IMR-90 (cell line): ENCODE results near the gene FAF1.

Experiments
- CHD1 ChIP-seq: IDR thresholded peaks from 2 replicates; pipeline ENCODE4 v1.6.1; 2012; ENCODE audit warnings: low read depth, low read length, improper control_type of control experiment
- TF ChIP-seq, protein P1 (sequence below): conservative IDR thresholded peaks from 2 replicates; pipeline ENCODE4 v1.5.1; 2012; ENCODE audit warnings: mild to moderate bottlenecking, low read depth, low read length, improper control_type of control experiment

DNA sequence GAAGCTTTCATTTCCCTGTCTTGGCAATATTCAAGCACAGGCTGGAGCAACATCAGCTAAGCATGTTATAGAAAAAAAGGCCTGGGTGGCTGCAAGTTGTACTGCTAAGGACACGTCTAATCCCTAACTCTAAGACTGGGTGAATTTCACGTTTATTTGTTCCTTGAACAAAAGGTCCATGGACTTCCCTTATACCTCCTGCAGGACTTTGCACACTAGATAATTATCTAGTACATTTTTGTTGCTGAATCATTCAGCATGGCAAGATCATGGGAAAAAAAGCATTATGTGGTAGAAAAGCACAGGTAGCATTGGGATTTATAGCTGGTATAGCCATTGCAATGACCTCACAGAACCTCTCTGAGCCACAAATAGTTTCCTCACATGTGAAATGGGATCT is 406.1 kb downstream of the FAF1 start:
- TF ChIP-seq, protein P1, sequence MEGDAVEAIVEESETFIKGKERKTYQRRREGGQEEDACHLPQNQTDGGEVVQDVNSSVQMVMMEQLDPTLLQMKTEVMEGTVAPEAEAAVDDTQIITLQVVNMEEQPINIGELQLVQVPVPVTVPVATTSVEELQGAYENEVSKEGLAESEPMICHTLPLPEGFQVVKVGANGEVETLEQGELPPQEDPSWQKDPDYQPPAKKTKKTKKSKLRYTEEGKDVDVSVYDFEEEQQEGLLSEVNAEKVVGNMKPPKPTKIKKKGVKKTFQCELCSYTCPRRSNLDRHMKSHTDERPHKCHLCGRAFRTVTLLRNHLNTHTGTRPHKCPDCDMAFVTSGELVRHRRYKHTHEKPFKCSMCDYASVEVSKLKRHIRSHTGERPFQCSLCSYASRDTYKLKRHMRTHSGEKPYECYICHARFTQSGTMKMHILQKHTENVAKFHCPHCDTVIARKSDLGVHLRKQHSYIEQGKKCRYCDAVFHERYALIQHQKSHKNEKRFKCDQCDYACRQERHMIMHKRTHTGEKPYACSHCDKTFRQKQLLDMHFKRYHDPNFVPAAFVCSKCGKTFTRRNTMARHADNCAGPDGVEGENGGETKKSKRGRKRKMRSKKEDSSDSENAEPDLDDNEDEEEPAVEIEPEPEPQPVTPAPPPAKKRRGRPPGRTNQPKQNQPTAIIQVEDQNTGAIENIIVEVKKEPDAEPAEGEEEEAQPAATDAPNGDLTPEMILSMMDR: no peak
- no peak for TF ChIP-seq CHD1
